Kidney tubule cell (primary cell): Measurements from ENCODE around the gene FXYD7.
"Not testable (repeated sequence)": the region's sequence is repeated elsewhere in the genome, so short reads cannot be mapped to it uniquely, and the experiment has no call there.

Source experiments
- DNase-seq: peaks from one replicate; pipeline ENCODE4 v3.0.0-alpha.2; 2018; ENCODE audit warnings: low spot score

The FXYD7 gene

GRCh38 chr19:35127871-35128270, 15.2 kb upstream of the FXYD7 start:
- no peak for DNase-seq

GRCh38 chr19:35128398-35129057, 14.5 kb upstream of the FXYD7 start:
- no peak for DNase-seq

- not testable (repeated sequence) for DNase-seq
These were observed 13.3 kb upstream of the FXYD7 start for GRCh38 chr19:35129724-35130274.

GRCh38 chr19:35130761-35131720, 12.0 kb upstream of the FXYD7 start:
- no peak for DNase-seq

GRCh38 chr19:35132254-35132653, 10.8 kb upstream of the FXYD7 start:
- no peak for DNase-seq

GRCh38 chr19:35133826-35134225, 9.2 kb upstream of the FXYD7 start:
- DNase-seq, result no peak

- no peak for DNase-seq
These were observed 8.3 kb upstream of the FXYD7 start, which contains the start of gene LGI4 for GRCh38 chr19:35134601-35135242. Gene LGI4, minus strand, starts transcription at chr19:35135059. Its CDS starts 379 bp downstream, at chr19:35134680.

GRCh38 chr19:35135389-35135909, 7.6 kb upstream of the FXYD7 start:
- DNase-seq, result peak; percentile 55

- DNase-seq, result no peak
These were observed 6.8 kb upstream of the FXYD7 start for GRCh38 chr19:35136231-35136630.

GRCh38 chr19:35136977-35137702, 5.9 kb upstream of the FXYD7 start:
- DNase-seq, result no peak

- no peak for DNase-seq
These were observed 4.7 kb upstream of the FXYD7 start, which contains the start of gene FXYD1 for GRCh38 chr19:35138305-35138892. Gene FXYD1, plus strand, starts transcription at chr19:35138824. Its CDS starts 1,256 bp downstream, at chr19:35140080.

GRCh38 chr19:35140207-35140961, 2.7 kb upstream of the FXYD7 start:
- no peak for DNase-seq

GRCh38 chr19:35140962-35141836, 1.9 kb upstream of the FXYD7 start:
- DNase-seq, result peak; percentile 89

GRCh38 chr19:35141837-35142605, 1.0 kb upstream of the FXYD7 start:
- DNase-seq, result no peak

- peak; percentile 42 for DNase-seq
These were observed 337 bp upstream of the FXYD7 start for GRCh38 chr19:35142606-35143230.

- no peak for DNase-seq
These were observed 763 bp downstream of the FXYD7 start for GRCh38 chr19:35143818-35144217.

- DNase-seq, result no peak
These were observed 1.2 kb downstream of the FXYD7 start for GRCh38 chr19:35144259-35144599.
